Activated CD4-positive, alpha-beta T cell treated with anti-CD3 and anti-CD28 coated beads for 1 hour (primary cell): ENCODE measurements around the gene GAPT.

Source experiments
- DNase-seq: peaks from one replicate; pipeline ENCODE4 v3.0.0-alpha.2; 2020

Gene GAPT

GRCh38 chr5:58462154-58462553 lies 29.1 kb upstream of the GAPT start:
- no peak for DNase-seq

GRCh38 chr5:58462623-58463230 lies 28.5 kb upstream of the GAPT start:
- no peak for DNase-seq

GRCh38 chr5:58466939-58467338 lies 24.3 kb upstream of the GAPT start:
- DNase-seq = no peak

- DNase-seq = no peak
Observed at GRCh38 chr5:58469896-58470295, 21.3 kb upstream of the GAPT start.

- DNase-seq = no peak
Observed at GRCh38 chr5:58475404-58475803, 15.8 kb upstream of the GAPT start.

- DNase-seq = no peak
Observed at GRCh38 chr5:58477760-58478376, 13.4 kb upstream of the GAPT start.

- no peak for DNase-seq
Observed at GRCh38 chr5:58481066-58481676, 10.1 kb upstream of the GAPT start.

GRCh38 chr5:58481828-58482227 lies 9.4 kb upstream of the GAPT start:
- DNase-seq = no peak

GRCh38 chr5:58482536-58482935 lies 8.7 kb upstream of the GAPT start:
- DNase-seq = no peak

GRCh38 chr5:58484505-58484904 lies 6.7 kb upstream of the GAPT start:
- no peak for DNase-seq

GRCh38 chr5:58486290-58486689 lies 4.9 kb upstream of the GAPT start:
- DNase-seq = no peak

GRCh38 chr5:58490402-58491050 lies 709 bp upstream of the GAPT start:
- no peak for DNase-seq

- no peak for DNase-seq
Observed at GRCh38 chr5:58493141-58493540, 1.9 kb downstream of the GAPT start.

- no peak for DNase-seq
Observed at GRCh38 chr5:58496488-58496887, 5.3 kb downstream of the GAPT start.

- DNase-seq = no peak
Observed at GRCh38 chr5:58497386-58497785, 6.2 kb downstream of the GAPT start.

GRCh38 chr5:58497921-58498320 lies 6.7 kb downstream of the GAPT start:
- DNase-seq = no peak

- DNase-seq = no peak
Observed at GRCh38 chr5:58498340-58498942, 7.2 kb downstream of the GAPT start.

- no peak for DNase-seq
Observed at GRCh38 chr5:58499231-58499630, 8.0 kb downstream of the GAPT start.

- DNase-seq = no peak
Observed at GRCh38 chr5:58499941-58500340, 8.7 kb downstream of the GAPT start.

- no peak for DNase-seq
Observed at GRCh38 chr5:58501778-58502417, 10.7 kb downstream of the GAPT start.

GRCh38 chr5:58503390-58504046 lies 12.3 kb downstream of the GAPT start:
- DNase-seq = no peak

GRCh38 chr5:58504766-58505165 lies 13.5 kb downstream of the GAPT start:
- DNase-seq = no peak

GRCh38 chr5:58505502-58505901 lies 14.3 kb downstream of the GAPT start:
- no peak for DNase-seq
